HepG2 (cell line): ENCODE results near the gene DNAJC11. TPM values are rescaled to one million over a fixed set of nuclear protein-coding genes. Genes with fewer than 3 reads are reported as not detected.

Experiments
- ATAC-seq: fragments of 200-7000 bp; cut with Tn5 transposase; 3 replicates; pipeline ENCODE4 v1.9.1; 2020; ENCODE audit warnings: mild to moderate bottlenecking, moderate library complexity
- BruUV-seq: library from RNA; stranded (reverse); fragments of 400-500 nt; replicated peaks from 2 replicates; lab custom pipeline; 2021; lab: Mats Ljungman, UMichigan
- CTCF ChIA-PET: fragments of 300-600 bp; formaldehyde crosslinking; extraction: SDS; loops from one replicate; lab custom pipeline; 2021; ENCODE audit warnings: low total read pairs, inconsistent platforms, low intra/inter-chr PET ratio; lab: Yijun Ruan, JAX
- POLR2A ChIA-PET: fragments of 350-600 bp; sonication (Branson Sonifier 250); formaldehyde crosslinking; loops from one replicate; lab custom pipeline; 2020; ENCODE audit warnings: antibody characterized with exemption, inconsistent platforms; lab: Yijun Ruan, JAX
- DNase-seq: peaks from one replicate; pipeline ENCODE4 v3.0.0-alpha.2; 2015; ENCODE audit warnings: low spot score
- FAIRE-seq: peaks from 3 replicates; lab custom pipeline; 2011; peaks lifted over from hg19 to GRCh38; lab: Jason Lieb, UNC
- H2AFZ ChIP-seq: one replicate; pipeline ENCODE4 v1.6.1; 2011; ENCODE audit warnings: low read length, inconsistent platforms
- H3K27ac ChIP-seq: fragments of 300-600 bp; 3 replicates; pipeline ENCODE4 v1.8.0; 2011; ENCODE audit warnings: mixed run types, mild to moderate bottlenecking, mixed read lengths, low read length, inconsistent platforms; ENCODE audit not compliant: insufficient read depth; ENCODE audit errors: extremely low read length
- H3K27me3 ChIP-seq, 2 experiments: fragments of 200-600 bp in 1 of 2; 2 replicates in 1 of 2; 3 replicates in 1 of 2; pipeline versions ENCODE4 v1.6.0 to v1.8.0; 2011; ENCODE audit warnings: low read length in 2 of 2, mild to moderate bottlenecking in 2 of 2, moderate library complexity in 2 of 2, inconsistent platforms in 1 of 2; ENCODE audit not compliant: insufficient read depth in 2 of 2, control insufficient read depth in 1 of 2
- H3K36me3 ChIP-seq, 2 experiments: fragments of 200-600 bp in 1 of 2; replicated peaks in 1 of 2; 2 replicates in 1 of 2; 3 replicates in 1 of 2; pipeline versions ENCODE4 v1.5.1 to v1.8.0; 2011; ENCODE audit warnings: low read length in 2 of 2, inconsistent platforms in 1 of 2; ENCODE audit not compliant: insufficient read depth in 2 of 2, control insufficient read depth in 1 of 2
- H3K4me1 ChIP-seq: 2 replicates; pipeline ENCODE4 v1.5.1; 2012; ENCODE audit warnings: low read length, inconsistent platforms; ENCODE audit not compliant: insufficient read depth
- H3K4me2 ChIP-seq: 2 replicates; pipeline ENCODE4 v1.6.0; 2011; ENCODE audit warnings: low read depth, low read length, inconsistent platforms
- H3K4me3 ChIP-seq, 3 experiments: fragments of 200-600 bp in 1 of 3; sonication (generic), shearing (Covaris generic) in 1 of 3; replicated peaks in 1 of 3; 2 replicates each; pipeline ENCODE4 v1.5.1; 2011 to 2016; ENCODE audit warnings: low read length in 3 of 3, inconsistent platforms in 2 of 3, low read depth in 2 of 3, mild to moderate bottlenecking in 2 of 3, control low read depth in 1 of 3, mixed read lengths in 1 of 3; ENCODE audit not compliant: insufficient read depth in 1 of 3
- H3K79me2 ChIP-seq: one replicate; pipeline ENCODE4 v1.6.1; 2011; ENCODE audit warnings: low read length, inconsistent platforms; ENCODE audit not compliant: insufficient read depth
- H3K9ac ChIP-seq: 2 replicates; pipeline ENCODE4 v1.6.0; 2011; ENCODE audit warnings: mild to moderate bottlenecking, low read depth, low read length, inconsistent platforms; ENCODE audit not compliant: insufficient read depth
- H3K9me3 ChIP-seq: 2 replicates; pipeline ENCODE4 v1.5.1; 2012; ENCODE audit warnings: mild to moderate bottlenecking, low read length
- H4K20me1 ChIP-seq: 2 replicates; pipeline ENCODE4 v1.6.0; 2011; ENCODE audit warnings: inconsistent platforms, mild to moderate bottlenecking, low read length, moderate library complexity; ENCODE audit not compliant: insufficient read depth
- ATM ChIP-seq: fragments of 450-650 bp; IDR thresholded peaks from 2 replicates; pipeline ENCODE4 v1.7.1; 2017; ENCODE audit warnings: mild to moderate bottlenecking, borderline replicate concordance
- CBX5 ChIP-seq: sonication (generic); formaldehyde crosslinking; IDR thresholded peaks from 2 replicates; pipeline ENCODE4 v1.4.0; 2020; ENCODE audit warnings: missing genetic modification reagents, borderline replicate concordance
- HHEX ChIP-seq: IDR thresholded peaks from 2 replicates; pipeline ENCODE4 v1.6.1; 2016; ENCODE audit warnings: control low read depth
- LCORL ChIP-seq, 2 experiments: fragments of 450-650 bp in 1 of 2; sonication (generic) in 1 of 2; formaldehyde crosslinking in 1 of 2; IDR thresholded peaks; 2 replicates each; pipeline versions ENCODE4 v1.5.0 to v1.6.1; 2017 to 2020; ENCODE audit warnings: antibody characterized with exemption in 1 of 2, missing genetic modification reagents in 1 of 2
- SATB2 ChIP-seq: sonication (generic); formaldehyde crosslinking; IDR thresholded peaks from 2 replicates; pipeline ENCODE4 v1.5.0; 2020; ENCODE audit warnings: missing genetic modification reagents
- ZNF567 ChIP-seq: sonication (generic); formaldehyde crosslinking; IDR thresholded peaks from 2 replicates; pipeline ENCODE4 v1.8.1; 2023; ENCODE audit warnings: mild to moderate bottlenecking, missing genetic modification reagents, borderline replicate concordance
- WGBS: methylation state at CpG from one replicate; pipeline ENCODE4 v1.1.6; 2017; ENCODE audit warnings: low lambda C conversion rate; 5-methylcytosine and 5-hydroxymethylcytosine counted together
- in situ Hi-C: cut with HindIII; loops from 2 replicates; pipeline ENCODE4 v1.10.0; 2017; ENCODE audit warnings: low pct_unique_long_range_greater_than_20kb; ENCODE audit not compliant: extremely low pct_ligation_motif_present
- intact Hi-C: fragments of 100-400 bp; cut with micrococcal nuclease; formaldehyde crosslinking; loops from one replicate; pipeline ENCODE4 v1.10.0; 2022; ENCODE audit not compliant: unreplicated experiment
- polyA plus RNA-seq, 8 experiments: library from polyadenylated mRNA; depleted of rRNA in 3 of 8; stranded (reverse) in 7 of 8; unstranded in 1 of 8; fragments of >200 nt; fragmentation: Illumina TruSeq in 4 of 8; extraction: Trizol in 4 of 8; gene quantifications; 2 replicates each; pipeline versions ENCODE4 v1.2.1 to v1.2.3, GENCODE V29; 2011 to 2016; ENCODE audit warnings: low read depth in 4 of 8, missing spikeins in 1 of 8, mixed read lengths in 1 of 8; ENCODE audit not compliant: insufficient read depth in 1 of 8
- total RNA-seq, 5 experiments: library from RNA; depleted of rRNA; stranded (reverse); fragments of >200 nt; fragmentation: Illumina TruSeq; extraction: Trizol; gene quantifications; 2 replicates each; pipeline ENCODE4 v1.2.3, GENCODE V29; 2016; ENCODE audit warnings: low read depth in 1 of 5
- TF ChIP-seq, protein P1 (sequence below): sonication (generic); formaldehyde crosslinking; IDR thresholded peaks from 2 replicates; pipeline ENCODE4 v1.8.0; 2022; ENCODE audit warnings: low read depth, missing genetic modification reagents
- TF ChIP-seq, protein P2 (sequence below): sonication (generic); formaldehyde crosslinking; IDR thresholded peaks from 2 replicates; pipeline ENCODE4 v1.5.0; 2020; ENCODE audit warnings: missing genetic modification reagents
- TF ChIP-seq, protein P3 (sequence below): IDR thresholded peaks from 2 replicates; pipeline ENCODE4 v1.6.1; 2016; ENCODE audit warnings: low read depth

Gene DNAJC11
- total and polyA plus RNA-seq, 2 of the 13 experiments (the other 11 are each of a cell fraction or from before 2014, with no cell fraction given): 25.1 to 47.6 TPM

DNA sequence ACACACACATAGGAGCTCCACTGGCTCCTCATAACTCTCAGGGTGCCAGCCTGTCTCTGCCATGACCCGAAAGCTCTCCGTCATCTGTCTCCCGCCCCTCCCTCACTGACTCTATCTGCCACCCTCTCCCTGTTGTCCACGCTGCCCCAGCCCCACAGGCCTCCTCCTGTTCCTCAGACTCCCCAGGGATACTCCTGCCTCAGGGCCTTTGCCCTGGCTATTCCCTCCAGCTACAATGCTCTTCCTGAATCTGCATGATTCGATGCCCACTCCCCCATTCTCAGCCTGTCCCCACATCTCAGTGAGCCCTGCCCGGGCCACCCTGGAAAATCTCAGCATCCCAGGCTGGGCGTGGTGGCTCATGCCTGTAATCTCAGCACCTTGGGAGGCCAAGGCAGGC, 24.6 kb upstream of the DNAJC11 start:
- Histone ChIP-seq H3K79me2 (no peaks in the 10 kb centered on the region), H3K27ac (no peak overlapping the region), H3K9me3 (no peaks in the 10 kb centered on the region), H3K4me1 (peaks cover 25% of the 10 kb centered on the region), H3K27me3 (peaks cover 0 to 17% of the 10 kb centered on the region in 2 experiments; a peak in 2 of 5 replicates), H2AFZ (no peak overlapping the region), H3K36me3 (no peaks in the 10 kb centered on the region), H3K4me2 (no peak overlapping the region), H3K4me3 (no peak overlapping the region), H4K20me1 (no peaks in the 10 kb centered on the region), H3K9ac (no peak overlapping the region)
- no TSS peak for BruUV-seq
- 88% methylated on average over 7 of the region's 7 CpGs for WGBS
- POLR2A ChIA-PET: no interaction called here
- intact Hi-C loops (loop anchor here (2.0 to 10.0 kb wide), 2 partner anchors 59 to 165 kb away; partner anchors contain the start of gene CAMTA1), in situ Hi-C loops (loop anchor here (10.0 kb wide), 1 partner anchor 159 kb away; no protein-coding TSS in a partner anchor)
- CTCF ChIA-PET: no interaction called here
- TF ChIP-seq, protein P1, sequence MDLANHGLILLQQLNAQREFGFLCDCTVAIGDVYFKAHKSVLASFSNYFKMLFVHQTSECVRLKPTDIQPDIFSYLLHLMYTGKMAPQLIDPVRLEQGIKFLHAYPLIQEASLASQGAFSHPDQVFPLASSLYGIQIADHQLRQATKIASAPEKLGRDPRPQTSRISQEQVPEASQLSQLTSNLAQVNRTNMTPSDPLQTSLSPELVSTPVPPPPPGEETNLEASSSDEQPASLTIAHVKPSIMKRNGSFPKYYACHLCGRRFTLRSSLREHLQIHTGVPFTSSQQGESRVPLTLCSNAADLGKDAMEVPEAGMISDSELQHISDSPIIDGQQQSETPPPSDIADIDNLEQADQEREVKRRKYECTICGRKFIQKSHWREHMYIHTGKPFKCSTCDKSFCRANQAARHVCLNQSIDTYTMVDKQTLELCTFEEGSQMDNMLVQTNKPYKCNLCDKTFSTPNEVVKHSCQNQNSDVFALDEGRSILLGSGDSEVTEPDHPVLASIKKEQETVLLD (CRISPR knock-in tag): no peak
- TF ChIP-seq, protein P2, sequence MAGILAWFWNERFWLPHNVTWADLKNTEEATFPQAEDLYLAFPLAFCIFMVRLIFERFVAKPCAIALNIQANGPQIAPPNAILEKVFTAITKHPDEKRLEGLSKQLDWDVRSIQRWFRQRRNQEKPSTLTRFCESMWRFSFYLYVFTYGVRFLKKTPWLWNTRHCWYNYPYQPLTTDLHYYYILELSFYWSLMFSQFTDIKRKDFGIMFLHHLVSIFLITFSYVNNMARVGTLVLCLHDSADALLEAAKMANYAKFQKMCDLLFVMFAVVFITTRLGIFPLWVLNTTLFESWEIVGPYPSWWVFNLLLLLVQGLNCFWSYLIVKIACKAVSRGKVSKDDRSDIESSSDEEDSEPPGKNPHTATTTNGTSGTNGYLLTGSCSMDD (CRISPR knock-in tag): no peak
- TF ChIP-seq LCORL (IDR thresholded peaks at IDR 0.05) (no peak), LCORL (CRISPR knock-in tag; IDR thresholded peaks at IDR 0.05) (no peak), HHEX (CRISPR knock-in tag) (no peak), ATM (no peak), SATB2 (no peak), ZNF567 (CRISPR knock-in tag) (no peak), CBX5 (CRISPR knock-in tag) (no peak)
- TF ChIP-seq, protein P3, sequence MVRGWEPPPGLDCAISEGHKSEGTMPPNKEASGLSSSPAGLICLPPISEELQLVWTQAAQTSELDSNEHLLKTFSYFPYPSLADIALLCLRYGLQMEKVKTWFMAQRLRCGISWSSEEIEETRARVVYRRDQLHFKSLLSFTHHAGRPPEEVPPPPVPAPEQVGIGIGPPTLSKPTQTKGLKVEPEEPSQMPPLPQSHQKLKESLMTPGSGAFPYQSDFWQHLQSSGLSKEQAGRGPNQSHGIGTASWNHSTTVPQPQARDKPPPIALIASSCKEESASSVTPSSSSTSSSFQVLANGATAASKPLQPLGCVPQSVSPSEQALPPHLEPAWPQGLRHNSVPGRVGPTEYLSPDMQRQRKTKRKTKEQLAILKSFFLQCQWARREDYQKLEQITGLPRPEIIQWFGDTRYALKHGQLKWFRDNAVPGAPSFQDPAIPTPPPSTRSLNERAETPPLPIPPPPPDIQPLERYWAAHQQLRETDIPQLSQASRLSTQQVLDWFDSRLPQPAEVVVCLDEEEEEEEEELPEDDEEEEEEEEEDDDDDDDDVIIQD (CRISPR knock-in tag): no peak
- ATAC-seq: no peak
- no peak for DNase-seq
- no peak for FAIRE-seq
